Heart left ventricle (tissue), 13 donors: Measurements from ENCODE around the gene LGALS1.

Experiments used
- POLR2A ChIP-seq, 2 donors: fragments of 450-650 bp; IDR thresholded peaks; one replicate each; pipeline ENCODE4 v1.6.1; 2017; ENCODE audit warnings: antibody characterized with exemption in 2 of 2, mild to moderate bottlenecking in 2 of 2, moderate library complexity in 2 of 2
- TF ChIP-seq, protein P1 (sequence below), 12 donors: fragments of 200-600 bp; sonication (generic) in 4 of 12; IDR thresholded peaks; one replicate each; pipeline versions ENCODE4 v1.5.0 to v1.8.0; 2018 to 2022; ENCODE audit warnings: antibody characterized with exemption in 12 of 12, mild to moderate bottlenecking in 5 of 12
- donor health status: ischemic (EF 13 %, LVEDD 7.1; RV severe dilation, severe dysfunction).
- donor health status: DM: no; HTN: yes; CAD: no.
- donor health status: DM: no; HTN: no; CAD: no.
- donor health status: ischemic (EF 25% LVEDD 6.9; RV normal size, moderate dysfunction).
- donor health status: ischemic (EF 25% LVEDD 5.7; RV mildly dilated, moderate dysfunction).
- donor health status: ischemic (EF 35%, LVEDD 5.7; RV mildly dilated, moderate dysfunction).
- donor health status: nonischemic (EF 11% LVEDD 7.7; RV severe dilation, severe dysfunction).
- donor health status: DM: yes; HTN: yes; CAD: no.
- donor health status: PGD.
- donor health status: ischemic (EF 29% LVEDD 5.4; RV normal size, mild dysfunction).
- donor health status: nonischemic (EF 23%, LVEDD 6.1; RV moderate dilation, normal function).

DNA sequence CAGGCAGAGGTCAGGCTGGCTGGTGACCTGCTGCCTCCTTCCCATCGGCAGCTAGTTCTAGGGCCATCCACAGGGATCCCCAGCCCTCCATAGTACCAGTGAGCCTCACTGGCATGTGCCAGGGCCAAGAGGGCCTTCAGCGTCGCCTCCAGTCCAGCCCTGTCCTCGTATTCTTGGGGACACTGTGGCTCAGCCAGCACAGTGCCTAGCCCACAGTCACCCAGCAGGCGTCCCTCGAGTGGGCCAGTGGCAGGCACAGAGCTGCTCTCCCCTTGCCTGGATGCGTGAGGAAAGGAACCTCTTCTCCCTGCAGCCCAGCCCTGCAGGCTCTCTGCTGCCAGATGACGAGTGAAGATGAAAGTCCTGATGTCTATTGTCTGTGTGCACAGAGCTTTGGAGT, 46.6 kb upstream of the LGALS1 start:
- TF ChIP-seq, protein P1, sequence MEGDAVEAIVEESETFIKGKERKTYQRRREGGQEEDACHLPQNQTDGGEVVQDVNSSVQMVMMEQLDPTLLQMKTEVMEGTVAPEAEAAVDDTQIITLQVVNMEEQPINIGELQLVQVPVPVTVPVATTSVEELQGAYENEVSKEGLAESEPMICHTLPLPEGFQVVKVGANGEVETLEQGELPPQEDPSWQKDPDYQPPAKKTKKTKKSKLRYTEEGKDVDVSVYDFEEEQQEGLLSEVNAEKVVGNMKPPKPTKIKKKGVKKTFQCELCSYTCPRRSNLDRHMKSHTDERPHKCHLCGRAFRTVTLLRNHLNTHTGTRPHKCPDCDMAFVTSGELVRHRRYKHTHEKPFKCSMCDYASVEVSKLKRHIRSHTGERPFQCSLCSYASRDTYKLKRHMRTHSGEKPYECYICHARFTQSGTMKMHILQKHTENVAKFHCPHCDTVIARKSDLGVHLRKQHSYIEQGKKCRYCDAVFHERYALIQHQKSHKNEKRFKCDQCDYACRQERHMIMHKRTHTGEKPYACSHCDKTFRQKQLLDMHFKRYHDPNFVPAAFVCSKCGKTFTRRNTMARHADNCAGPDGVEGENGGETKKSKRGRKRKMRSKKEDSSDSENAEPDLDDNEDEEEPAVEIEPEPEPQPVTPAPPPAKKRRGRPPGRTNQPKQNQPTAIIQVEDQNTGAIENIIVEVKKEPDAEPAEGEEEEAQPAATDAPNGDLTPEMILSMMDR (IDR thresholded peaks at IDR 0.05): no peak
- no peak for TF ChIP-seq POLR2A (IDR thresholded peaks at IDR 0.05)
